ENCODE data around the gene SUSD1.

The SUSD1 gene

DNA sequence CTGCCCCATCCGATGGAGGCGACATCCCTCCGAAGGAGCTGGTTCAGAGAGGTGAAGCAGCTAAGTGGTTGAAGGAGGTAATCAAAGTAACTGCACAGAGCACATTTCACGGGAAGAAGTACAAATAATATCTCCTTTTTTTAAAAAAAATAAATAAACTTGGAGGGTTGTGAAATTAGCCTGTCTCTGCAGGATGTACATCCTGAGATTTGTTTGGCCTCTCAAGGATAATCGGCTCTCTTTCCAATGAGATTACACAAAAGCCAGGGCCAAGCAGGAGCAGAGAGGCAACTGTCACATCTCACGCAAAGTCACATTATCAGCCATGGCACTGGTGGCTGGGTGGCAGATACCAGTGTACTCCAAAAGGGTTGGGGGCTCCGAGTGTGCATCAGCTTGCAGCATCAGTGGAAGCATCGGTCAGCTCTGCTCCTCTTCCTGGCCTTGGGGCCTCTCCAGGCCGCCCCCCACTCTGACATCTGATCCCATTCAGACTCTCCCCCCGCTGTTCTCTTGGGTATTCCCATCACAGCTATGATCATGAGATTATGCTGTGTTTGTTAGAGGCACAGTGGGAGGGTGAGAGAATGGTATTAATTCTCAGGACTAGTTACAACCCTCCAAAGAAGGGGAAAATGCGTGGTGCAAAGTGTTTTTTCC lies 168.6 kb downstream of the SUSD1 start:
- no peak for DNase-seq

DNA sequence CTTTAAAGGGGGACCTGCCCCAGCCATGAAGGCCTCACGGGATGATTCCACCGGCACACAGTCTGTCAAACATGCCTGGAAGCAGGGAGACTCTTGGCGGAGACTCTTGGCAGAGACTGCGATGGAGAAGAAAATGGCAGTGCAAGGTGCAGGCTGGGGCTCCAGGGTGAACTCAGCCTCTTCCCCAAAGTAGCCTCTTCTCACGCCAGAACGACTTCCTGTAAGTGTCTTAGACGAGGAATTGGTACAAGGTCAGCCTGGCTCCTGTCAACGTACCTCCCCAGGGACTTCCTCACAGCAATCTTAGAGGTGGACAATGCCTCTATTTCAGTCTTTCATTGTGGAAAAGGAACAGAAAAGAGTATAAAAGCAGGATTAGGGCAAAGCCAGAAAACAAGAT lies 169.2 kb downstream of the SUSD1 start:
- DNase-seq, result no peak

DNA sequence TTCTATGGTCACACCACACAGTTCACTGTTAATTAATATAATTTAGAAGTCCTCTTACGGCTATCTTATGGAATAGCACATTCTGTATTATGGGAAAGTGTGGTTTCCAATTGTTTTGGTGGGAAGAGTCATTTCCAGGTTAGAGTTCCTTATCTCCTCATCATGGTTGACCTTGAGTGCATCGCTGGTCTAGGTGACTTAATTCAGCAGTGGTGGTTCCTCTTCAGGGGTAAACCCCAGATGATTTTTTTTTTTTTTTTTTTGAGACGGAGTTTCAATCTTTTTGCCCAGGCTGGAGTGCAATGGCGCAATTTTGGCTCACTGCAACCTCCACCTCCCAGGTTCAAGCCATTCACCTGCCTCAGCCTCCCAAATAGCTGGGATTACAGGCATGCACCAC lies 171.6 kb downstream of the SUSD1 start:
- DNase-seq, result no peak

DNA sequence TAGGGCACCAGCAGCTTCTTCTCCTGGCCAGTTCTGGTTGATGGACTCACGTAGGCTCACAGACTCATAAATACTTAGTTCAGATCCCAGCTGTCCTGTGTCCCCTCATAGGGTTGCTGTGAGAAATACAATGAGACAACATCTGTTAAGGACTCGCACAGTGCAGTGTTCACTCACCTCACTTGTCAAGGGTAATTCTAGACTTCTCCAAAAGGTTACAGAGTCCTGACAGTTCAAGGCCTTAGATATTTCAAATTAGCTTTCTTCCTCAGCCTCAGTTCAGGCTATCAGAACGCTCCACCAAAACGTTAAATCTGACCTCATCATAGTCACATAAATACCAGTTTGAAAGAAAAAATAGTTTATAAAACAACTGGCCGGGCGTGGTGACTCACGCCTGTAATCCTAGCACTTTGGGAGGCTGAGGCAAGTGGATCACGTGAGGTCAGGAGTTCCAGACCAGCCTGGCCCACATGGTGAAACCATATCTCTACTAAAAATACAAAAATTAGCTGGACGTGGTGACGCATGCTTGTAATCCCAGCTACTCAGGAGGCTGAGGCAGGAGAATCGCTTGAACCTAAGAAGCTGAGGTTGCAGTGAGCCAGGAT lies 172.1 kb downstream of the SUSD1 start:
- DNase-seq, result no peak

DNA sequence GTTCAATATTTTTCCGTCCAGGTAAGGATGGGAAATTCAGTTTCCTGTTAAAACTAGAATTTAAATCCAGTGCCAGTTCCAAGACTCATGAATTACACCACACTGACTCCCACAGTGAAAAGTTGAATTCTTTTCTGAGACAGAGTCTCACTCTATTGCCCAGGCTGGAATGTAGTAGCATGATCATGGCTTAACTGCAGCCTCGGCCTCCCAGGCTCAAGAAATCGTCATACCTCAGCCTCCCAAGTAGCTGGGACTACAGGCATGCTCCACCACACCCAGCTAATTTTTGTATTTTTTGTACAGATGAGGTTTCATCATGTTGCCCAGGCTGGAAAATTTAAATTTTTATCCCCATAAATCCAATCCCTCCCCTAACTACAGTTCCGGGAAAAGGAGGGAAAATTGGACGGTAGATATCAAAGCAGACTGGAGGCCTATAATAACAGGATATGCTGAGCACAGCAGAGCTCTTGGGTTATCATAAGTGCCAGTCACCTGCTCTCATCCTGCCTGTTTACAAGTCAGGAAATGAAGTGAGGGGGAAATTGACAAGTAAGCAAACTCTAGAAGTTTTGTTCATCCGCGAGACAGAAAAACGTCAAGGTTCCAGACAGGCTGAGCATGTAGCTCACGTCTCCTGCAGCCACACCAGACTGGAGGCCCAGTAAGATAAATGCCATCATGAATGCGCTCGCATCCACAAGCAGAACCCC lies 172.8 kb downstream of the SUSD1 start:
- no peak for DNase-seq

DNA sequence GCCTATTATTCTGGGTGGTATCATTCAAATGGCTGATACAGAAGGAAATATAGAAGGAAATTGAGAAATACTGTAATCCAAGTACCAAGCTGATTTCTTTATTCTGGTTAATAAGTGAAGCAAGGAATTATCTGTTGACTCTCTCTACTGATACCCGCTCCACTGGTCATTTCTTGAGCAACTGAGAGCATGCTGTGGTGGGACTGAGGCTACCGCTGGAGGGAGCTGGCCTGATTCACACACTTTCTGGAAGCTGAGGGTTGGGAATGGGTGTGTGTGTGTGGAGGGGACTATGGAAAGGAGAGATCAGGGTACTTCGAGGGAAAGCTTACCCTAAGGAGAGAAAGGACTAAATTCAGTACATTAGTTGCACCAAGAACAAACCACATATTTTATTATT lies 174.4 kb downstream of the SUSD1 start:
- no peak for DNase-seq

DNA sequence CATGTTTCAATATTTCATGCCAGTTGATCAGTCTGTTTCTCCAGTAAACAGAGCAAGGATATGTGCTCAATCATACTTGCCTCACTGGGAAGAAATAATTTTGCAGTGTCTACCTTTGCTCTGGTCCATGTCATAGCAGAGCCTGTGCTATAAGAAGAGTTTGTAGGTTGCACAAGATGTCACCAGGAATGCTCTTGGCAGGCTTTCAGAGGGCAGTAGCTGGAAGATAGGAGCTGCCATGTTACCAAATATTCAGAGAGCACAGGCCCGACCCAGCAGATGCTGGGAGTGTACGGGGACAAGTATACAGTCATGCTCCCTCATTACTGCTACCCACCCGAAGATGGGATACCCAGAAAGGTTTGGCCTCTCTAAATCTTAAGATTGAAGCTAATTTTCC lies 175.8 kb downstream of the SUSD1 start:
- no peak for DNase-seq

DNA sequence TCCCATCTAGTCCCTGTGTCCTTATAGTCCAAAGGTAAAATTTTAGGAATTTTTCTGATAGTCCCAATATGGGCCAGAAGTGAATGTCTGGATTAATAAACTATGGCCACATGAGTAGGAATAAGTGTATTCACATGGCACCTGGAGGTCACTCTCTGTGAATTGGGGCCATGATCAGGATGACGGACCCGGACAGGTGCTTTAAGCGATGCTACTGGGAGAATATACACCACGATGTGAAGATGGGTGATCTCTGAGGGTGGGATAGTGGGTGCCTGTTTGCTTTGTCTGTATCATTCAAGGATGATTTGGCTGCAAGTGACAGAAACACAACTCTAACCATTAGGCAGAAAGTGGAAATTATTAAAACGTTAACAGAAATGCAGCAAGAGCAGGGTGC lies 177.3 kb downstream of the SUSD1 start:
- no peak for DNase-seq

DNA sequence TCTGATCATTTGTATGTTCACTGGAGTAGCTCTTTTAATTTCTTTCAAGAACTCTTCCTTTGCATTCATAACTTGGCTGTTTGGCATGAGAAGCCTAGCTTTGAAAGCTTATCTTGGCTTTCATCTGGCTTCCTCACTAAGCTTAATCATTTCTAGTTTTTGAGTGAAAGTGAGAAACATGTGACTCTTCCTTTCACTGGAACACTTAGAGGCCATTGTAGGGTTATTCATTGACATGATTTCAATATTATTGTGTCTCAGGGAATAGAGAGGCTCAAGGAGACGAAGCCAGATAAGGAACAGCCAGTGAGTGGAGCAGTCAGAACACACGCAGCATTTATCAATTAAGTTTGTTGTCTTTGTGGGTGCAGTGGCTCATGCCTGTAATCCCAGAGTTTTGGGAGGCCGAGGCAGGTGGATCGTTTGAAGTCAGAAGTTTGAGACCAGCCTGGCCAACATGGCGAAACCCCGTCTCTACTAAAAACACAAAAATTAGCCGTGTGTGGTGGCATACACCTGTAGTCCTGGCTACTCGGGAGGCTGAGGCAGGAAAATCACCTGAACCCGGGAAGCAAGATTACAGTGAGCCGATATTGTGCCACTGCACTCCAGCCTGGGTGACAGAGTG lies 180.2 kb downstream of the SUSD1 start:
- DNase-seq, result no peak

DNA sequence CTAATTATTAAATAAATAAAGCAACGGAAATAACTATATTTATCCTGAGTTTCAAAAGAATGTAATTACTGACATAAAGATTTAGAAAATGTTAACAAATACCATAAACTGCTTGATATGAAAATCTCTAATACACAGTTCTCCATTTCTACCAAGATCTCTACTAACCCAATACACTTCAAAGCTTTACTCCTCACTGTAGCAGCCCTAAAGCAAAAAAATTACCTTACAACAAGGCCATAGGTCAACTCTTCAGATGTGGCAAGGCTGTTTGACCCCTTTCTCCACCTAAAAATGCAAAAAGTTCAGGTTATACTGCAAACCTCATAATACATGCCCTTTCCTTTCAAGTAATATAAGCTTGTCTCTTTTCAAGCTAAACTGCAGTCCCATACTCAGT lies 181.8 kb downstream of the SUSD1 start:
- no peak for DNase-seq

DNA sequence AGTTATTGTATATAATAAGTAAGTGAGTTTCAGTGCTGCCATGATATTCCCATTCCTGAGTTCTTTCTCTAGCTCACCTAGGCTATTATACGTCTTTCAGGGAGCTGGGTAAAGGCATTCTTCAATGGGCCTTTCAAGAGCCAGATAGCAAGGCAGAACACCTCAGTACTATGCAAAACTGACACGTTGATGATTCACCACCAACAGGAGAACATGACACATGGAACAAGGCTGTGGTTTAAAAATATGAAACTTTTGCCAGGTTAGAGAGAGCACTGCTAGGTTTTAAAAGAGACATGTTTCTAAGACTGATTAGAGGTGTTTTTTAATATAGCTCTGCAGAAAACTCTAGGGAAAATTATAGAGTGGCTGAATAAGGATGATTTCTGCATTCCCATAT lies 182.6 kb downstream of the SUSD1 start:
- DNase-seq, result no peak

DNA sequence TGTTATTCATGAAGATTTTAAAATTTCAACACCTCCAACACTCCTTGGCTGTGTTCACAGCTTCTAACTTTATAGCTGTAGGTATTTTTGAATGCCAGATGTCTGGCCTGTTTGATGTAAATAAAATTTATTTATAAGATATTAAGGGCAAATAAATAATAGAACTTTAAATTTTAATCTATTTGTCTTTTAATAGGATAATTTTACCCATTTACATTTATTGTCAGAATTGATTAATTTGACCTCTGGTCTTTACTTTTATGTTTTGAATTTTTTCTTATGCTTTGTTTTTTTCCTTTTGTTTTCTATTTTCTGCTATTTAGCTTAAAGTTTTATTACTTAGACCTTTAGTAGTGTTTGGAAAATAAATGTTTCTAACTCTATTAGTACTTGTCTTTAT lies 183.9 kb downstream of the SUSD1 start:
- no peak for DNase-seq
